Smooth muscle cell of the pulmonary artery (primary cell): ENCODE results near the gene RPL26. TPM values are rescaled to one million over a fixed set of nuclear protein-coding genes. Genes with fewer than 3 reads are reported as not detected.

ENCODE experiments used
- total RNA-seq: library from RNA; depleted of rRNA; stranded (reverse); fragments of >200 nt; gene quantifications from 2 replicates; pipeline ENCODE4 v1.2.3, GENCODE V29; 2014

Gene RPL26
- 1,414 and 1,770 TPM in 2 replicates for total RNA-seq

GRCh38 chr17:8383143-8383822 is at the start of gene RPL26:
RPL26 (minus strand) TSS chr17:8383193; CDS start chr17:8382310, 883 bp downstream.

GRCh38 chr17:8397636-8398035 is 14.6 kb upstream of the RPL26 start, which contains the start of gene RNF222:
RNF222 (minus strand) TSS chr17:8397827; CDS start chr17:8393461, 4,366 bp downstream.

GRCh38 chr17:8376271-8377067 is 6.5 kb downstream of the RPL26 start, which contains the start of gene KRABD2:
KRABD2 (minus strand) TSS chr17:8376704.

GRCh38 chr17:8339540-8339939 is 43.5 kb downstream of the RPL26 start, which contains the start of gene ODF4:
ODF4 (plus strand) TSS chr17:8339840; CDS start chr17:8340052, 212 bp downstream.

Other genes starting within 250 kb of the RPL26 start
- gene PER1, start 230.8 kb downstream of the RPL26 start, total RNA-seq, result 8.3 and 16.0 TPM in 2 replicates
- gene VAMP2, start 220.2 kb downstream of the RPL26 start, total RNA-seq, result 11.6 and 12.8 TPM in 2 replicates
- 27.2 and 30.0 TPM in 2 replicates for gene TMEM107, start 206.8 kb downstream of the RPL26 start, total RNA-seq
- 5.7 and 7.7 TPM in 2 replicates for gene BORCS6, start 193.0 kb downstream of the RPL26 start, total RNA-seq
- 2.8 and 5.5 TPM in 2 replicates for gene AURKB, start 172.6 kb downstream of the RPL26 start, total RNA-seq
- 6.8 and 7.9 TPM in 2 replicates for gene CTC1, start 135.1 kb downstream of the RPL26 start, total RNA-seq
- gene PFAS, start 133.9 kb downstream of the RPL26 start, total RNA-seq, result 14.1 and 27.2 TPM in 2 replicates
- 7.9 and 9.4 TPM in 2 replicates for gene RANGRF, start 94.5 kb downstream of the RPL26 start, total RNA-seq
- 0.78 and 1.3 TPM in 2 replicates for gene SLC25A35, start 87.8 kb downstream of the RPL26 start, total RNA-seq
- gene ARHGEF15, start 73.0 kb downstream of the RPL26 start, total RNA-seq, result 0.03 and 0.07 TPM in 2 replicates
- not detected in 2 replicates for gene ODF4, start 43.4 kb downstream of the RPL26 start, total RNA-seq
- gene RNF222, start 14.6 kb upstream of the RPL26 start, total RNA-seq, result not detected in 2 replicates
- gene NDEL1, start 52.7 kb upstream of the RPL26 start, total RNA-seq, result 56.0 and 57.7 TPM in 2 replicates
- 184 and 349 TPM in 2 replicates for gene MYH10, start 247.5 kb upstream of the RPL26 start, total RNA-seq